Measurements from ENCODE around the gene SAMSN1. TPM values are rescaled to one million over a fixed set of nuclear protein-coding genes. Genes with fewer than 3 reads are reported as not detected.

The SAMSN1 gene
- polyA plus RNA-seq: 24.6 TPM

DNA sequence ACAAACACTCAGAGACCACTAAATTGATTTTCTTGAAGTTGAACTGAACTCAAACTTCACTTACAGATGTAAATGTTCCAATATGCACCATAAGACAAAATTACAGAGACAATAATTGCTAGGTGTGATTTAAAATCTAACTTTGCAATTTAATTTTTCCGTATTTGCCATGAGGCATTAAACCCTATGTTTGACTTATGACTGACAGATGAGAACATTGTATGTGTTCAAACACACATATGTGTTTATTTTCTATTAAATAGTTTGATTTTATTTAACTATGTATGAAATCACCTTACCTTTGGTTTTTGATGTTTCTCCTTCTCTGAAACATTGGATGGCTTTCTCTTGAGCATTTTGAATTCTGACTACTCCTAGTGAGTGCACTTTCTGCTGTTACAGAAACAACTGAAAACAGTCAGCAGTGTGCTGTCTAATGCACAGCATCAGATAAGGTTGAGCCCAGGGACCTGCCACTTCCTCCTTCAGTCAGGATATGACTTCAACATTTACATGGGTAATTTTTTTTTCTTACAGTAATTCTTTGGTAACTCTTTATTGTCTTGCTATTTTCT is at the start of gene SAMSN1:
Gene SAMSN1 (minus strand): TSS at position 410 of the 575 bp plus-strand sequence. CDS start 54 bp downstream, at position 356.
- peak within 1 kb of the TSS; percentile 78 to 97 (median 94) for H3K4me3 Mint-ChIP-seq
- no peaks in the 10 kb centered on the region for H3K27me3 Mint-ChIP-seq
- peak within 1 kb of the TSS; percentile 25 to 95 (median 74) for H3K27ac Mint-ChIP-seq
- peaks cover 26 to 48% (median 44%) of the 10 kb centered on the region in 3 donors for H3K4me1 Mint-ChIP-seq
- no peaks in the 10 kb centered on the region for H3K9me3 Mint-ChIP-seq
- peaks cover 1% of the 10 kb centered on the region for H3K36me3 Mint-ChIP-seq

DNA sequence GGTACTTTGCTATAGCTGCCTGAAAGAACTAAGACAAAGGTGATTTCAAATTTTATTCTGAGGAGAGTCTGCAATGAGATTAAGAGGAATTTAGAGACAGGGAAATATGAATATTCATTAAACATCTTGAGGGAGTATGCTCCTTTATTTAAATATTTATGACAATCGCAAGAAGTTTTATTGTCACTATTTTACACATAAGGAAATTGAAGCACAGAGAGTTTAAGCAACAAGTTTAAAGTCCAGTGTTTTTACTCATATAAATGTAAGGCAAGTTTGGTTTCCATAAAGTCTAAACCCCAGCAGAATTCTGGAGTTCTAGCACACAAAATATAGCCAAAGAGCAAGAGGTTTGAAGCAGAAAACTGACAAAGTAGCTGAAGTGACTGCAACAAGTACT is 49.3 kb upstream of the SAMSN1 start:
- Mint-ChIP-seq H3K4me1 (peaks cover 12 to 16% (median 13%) of the 10 kb centered on the region in 3 donors), H3K27me3 (no peaks in the 10 kb centered on the region), H3K27ac (no peak overlapping the region), H3K9me3 (peaks cover 0 to 11% (median 2%) of the 10 kb centered on the region in 3 donors), H3K4me3 (no peak overlapping the region), H3K36me3 (no peaks in the 10 kb centered on the region)

DNA sequence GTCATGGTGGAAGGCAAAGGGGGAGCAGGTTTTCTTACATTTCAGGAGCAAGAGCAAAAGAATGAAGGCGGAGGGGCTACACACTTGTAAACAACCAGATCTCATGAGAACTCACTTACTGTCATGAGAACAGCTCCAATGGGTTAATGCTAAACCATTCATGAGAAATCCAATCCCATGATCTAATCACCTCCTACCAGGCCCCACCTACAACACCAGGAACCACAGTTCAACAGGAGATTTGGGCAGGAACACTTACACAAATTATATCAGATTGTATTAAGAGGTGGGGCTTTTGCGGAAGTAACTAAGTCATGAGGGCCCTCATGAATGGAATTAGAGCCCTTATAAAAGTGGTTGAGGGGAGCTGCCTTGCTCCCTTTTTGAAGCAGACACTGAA is 48.9 kb upstream of the SAMSN1 start:
- no peaks in the 10 kb centered on the region for H3K27me3 Mint-ChIP-seq
- no peaks in the 10 kb centered on the region for H3K36me3 Mint-ChIP-seq
- no peak overlapping the region for H3K4me3 Mint-ChIP-seq
- H3K4me1 Mint-ChIP-seq: peaks cover 13 to 21% (median 16%) of the 10 kb centered on the region in 3 donors
- H3K27ac Mint-ChIP-seq: no peak overlapping the region
- peaks cover 0 to 11% (median 2%) of the 10 kb centered on the region in 3 donors for H3K9me3 Mint-ChIP-seq

DNA sequence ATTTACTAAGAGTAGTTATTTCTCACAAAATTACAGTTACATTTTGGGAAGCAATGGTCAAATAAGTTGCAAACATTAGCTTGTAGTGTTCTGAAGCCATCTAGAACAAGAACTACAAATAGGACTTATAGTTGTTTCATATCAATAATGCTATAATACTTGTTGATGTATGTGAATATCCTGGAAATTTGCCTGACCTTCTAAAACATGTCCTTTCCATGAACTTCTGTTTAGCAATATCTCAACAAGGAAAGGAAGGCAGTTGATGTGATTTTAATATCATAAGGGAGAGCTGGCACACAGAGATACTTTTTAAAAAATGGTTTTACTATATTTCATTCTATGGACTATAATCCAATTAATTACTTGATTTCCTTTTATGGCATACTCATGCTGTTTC is 47.1 kb upstream of the SAMSN1 start:
- peaks cover 0 to 16% (median 2%) of the 10 kb centered on the region in 3 donors for H3K9me3 Mint-ChIP-seq
- H3K27ac Mint-ChIP-seq: no peak overlapping the region
- peaks cover 19 to 27% (median 21%) of the 10 kb centered on the region in 3 donors for H3K4me1 Mint-ChIP-seq
- H3K4me3 Mint-ChIP-seq: no peak overlapping the region
- peaks cover 2% of the 10 kb centered on the region for H3K36me3 Mint-ChIP-seq
- no peaks in the 10 kb centered on the region for H3K27me3 Mint-ChIP-seq

DNA sequence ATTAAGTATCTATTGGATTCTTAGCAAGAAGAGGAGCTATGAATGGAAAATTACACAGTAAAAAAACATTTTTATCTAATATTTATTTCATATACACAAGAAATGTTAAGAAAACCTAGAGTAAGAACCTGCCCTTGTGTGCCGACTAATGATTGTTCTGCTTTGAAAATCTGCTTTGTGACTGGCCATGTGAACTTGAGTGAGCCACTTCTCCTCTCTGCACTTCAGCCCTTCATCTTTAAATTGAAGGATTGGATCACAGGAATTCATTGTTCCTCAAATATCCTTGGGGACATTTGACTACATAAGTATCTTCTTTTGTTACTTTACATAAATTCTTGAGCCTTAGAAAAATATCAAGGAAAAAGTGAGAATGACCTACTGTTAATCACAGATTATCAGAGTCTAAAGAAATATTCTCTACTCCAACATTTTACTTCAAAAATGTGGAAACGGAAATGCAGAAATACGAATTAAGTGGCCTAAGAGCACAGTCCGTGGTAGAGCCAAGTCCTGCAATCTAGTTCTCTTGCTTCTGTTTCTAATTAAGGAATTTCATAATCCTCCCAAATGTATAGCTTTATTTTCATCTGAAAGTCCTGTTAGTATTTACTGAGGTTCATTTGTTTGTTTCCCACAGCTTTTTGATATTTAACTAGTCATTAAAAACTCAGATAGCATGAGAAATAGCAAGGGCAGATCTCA is 46.3 kb upstream of the SAMSN1 start:
- Mint-ChIP-seq H3K27ac (no peak overlapping the region), H3K36me3 (peaks cover 2% of the 10 kb centered on the region), H3K27me3 (no peaks in the 10 kb centered on the region), H3K4me1 (peaks cover 19 to 27% (median 21%) of the 10 kb centered on the region in 3 donors), H3K4me3 (peak overlapping the region in 1 of 4 donors; percentile 55), H3K9me3 (peaks cover 0 to 16% (median 2%) of the 10 kb centered on the region in 3 donors)

DNA sequence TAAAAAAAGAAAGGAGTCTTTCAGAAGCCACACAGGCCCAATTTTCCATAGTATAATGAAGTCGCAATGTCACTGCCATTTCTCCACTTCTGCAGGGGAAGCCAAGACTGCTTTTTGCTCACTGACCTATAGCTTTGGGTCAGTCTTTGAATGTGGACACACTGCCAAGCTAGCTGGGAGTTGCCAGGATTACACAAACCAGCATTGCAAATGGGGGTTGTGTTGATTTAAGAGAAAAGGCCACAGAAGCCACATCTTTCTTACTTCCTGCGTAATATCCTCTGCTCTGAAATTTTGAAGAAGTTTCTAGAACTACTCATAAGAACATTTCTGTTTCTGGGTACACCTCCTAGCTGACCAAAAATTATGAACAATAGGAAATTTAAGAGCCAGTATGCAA is 45.8 kb upstream of the SAMSN1 start:
- Mint-ChIP-seq H3K36me3 (peaks cover 2% of the 10 kb centered on the region), H3K27me3 (no peaks in the 10 kb centered on the region), H3K4me1 (peaks cover 19 to 27% (median 21%) of the 10 kb centered on the region in 3 donors), H3K9me3 (peaks cover 0 to 14% (median 0%) of the 10 kb centered on the region in 3 donors), H3K4me3 (peak overlapping the region in 2 of 4 donors; percentile 1 to 42), H3K27ac (peak overlapping the region in 1 of 3 donors; percentile 34)

DNA sequence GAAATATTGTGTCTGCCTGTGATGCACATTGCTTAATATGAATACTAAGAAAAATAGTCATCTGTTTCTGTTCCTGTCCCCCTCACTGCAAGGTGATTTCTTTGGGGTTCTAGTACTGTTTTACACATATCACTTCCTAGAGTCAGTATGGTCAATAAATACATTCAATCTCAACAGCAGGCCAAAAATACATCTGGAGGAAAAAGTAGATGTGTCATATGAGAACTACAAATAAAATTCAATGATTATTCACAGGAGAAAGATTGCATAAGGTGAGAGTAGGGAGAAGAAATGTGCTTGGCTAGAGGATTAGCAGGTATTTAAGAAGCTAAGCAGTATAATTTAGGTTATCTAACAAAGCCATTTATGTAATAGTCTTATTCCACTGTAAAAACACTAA is 45.3 kb upstream of the SAMSN1 start:
- Mint-ChIP-seq H3K4me1 (peaks cover 19 to 27% (median 21%) of the 10 kb centered on the region in 3 donors), H3K27ac (peak overlapping the region in 2 of 3 donors; percentile 34 to 76), H3K27me3 (no peaks in the 10 kb centered on the region), H3K9me3 (peaks cover 0 to 9% (median 0%) of the 10 kb centered on the region in 3 donors), H3K4me3 (peak overlapping the region in 3 of 4 donors; percentile 1 to 25 (median 1)), H3K36me3 (peaks cover 2% of the 10 kb centered on the region)

DNA sequence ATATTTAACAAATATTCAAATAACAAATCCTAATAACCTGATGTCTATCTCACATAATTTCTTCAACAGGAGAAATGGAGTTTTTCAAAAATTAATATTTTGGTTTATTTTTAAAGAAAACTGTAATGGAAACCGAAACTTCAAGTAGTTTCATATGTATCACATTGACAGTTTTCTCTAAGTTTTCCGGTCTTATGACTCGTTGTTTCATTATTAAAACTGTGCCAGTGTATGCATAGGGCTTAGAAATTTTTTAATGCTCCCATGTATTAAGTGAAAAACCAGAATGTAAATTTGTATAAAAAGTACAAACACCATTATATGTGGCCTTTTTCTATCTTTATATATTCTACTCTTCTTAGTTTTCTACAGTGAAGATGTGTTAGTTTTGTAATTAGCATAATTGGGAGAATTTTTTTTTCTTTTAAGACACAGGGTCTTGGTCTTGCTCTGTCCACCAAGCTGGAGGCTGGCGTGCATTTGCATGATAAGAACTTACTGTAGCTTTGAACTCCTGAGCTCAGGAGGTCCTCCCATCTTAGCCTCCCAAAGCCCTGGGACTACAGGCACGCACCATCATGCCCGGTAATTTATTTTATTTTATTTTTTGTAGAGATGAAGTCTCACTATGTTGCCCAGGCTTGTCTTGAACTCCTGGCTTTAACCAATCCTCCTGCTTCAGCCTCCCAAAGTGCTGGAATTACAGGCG is 43.9 kb upstream of the SAMSN1 start:
- Mint-ChIP-seq H3K4me3 (peak overlapping the region; percentile 29 to 87 (median 71)), H3K4me1 (peaks cover 17 to 27% (median 21%) of the 10 kb centered on the region in 3 donors), H3K9me3 (peaks cover 0 to 9% (median 0%) of the 10 kb centered on the region in 3 donors), H3K27me3 (no peaks in the 10 kb centered on the region), H3K27ac (peak overlapping the region; percentile 71 to 81 (median 75)), H3K36me3 (peaks cover 2% of the 10 kb centered on the region)

DNA sequence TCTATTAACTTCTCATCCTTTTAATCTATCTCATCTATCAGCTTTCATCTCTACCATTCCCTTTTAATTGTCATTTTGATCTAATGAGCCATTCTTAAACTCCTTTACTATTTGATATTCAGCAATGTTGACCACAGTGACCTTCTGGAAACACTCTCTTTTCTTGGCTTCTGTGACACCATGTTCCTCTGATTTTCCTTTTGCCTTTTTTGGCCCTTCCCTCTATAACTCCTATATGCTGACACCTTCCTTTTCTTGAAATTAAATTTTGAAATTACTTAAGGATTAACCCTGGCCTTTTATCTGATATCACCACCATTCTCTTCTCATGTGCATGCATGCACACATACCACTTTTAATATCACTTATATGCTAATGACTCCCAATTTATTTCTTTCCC is 41.2 kb upstream of the SAMSN1 start:
- Mint-ChIP-seq H3K4me3 (no peak overlapping the region), H3K36me3 (peaks cover 2% of the 10 kb centered on the region), H3K27me3 (no peaks in the 10 kb centered on the region), H3K9me3 (peaks cover 0 to 4% (median 0%) of the 10 kb centered on the region in 3 donors), H3K4me1 (peaks cover 16 to 23% (median 20%) of the 10 kb centered on the region in 3 donors), H3K27ac (no peak overlapping the region)

DNA sequence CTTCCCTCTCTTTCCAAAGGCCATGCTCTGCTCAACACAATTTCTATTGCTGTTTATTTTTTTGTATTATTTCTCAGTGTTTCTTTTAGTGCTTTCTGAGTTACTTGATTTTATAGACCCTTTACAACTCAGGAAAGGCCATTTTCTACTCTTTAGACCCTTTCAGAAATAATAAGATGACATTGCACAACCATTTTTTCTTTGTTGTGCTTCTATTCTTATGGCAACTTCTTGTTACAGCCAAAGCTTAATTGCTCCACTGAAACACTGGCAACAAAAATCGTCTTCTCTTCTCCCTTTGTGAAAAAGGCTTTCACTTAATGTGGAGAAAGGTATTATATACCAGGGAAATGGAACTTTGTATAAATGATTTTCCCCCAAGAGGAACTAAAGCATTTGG is 39.0 kb upstream of the SAMSN1 start:
- H3K27me3 Mint-ChIP-seq: no peaks in the 10 kb centered on the region
- H3K4me3 Mint-ChIP-seq: no peak overlapping the region
- H3K27ac Mint-ChIP-seq: no peak overlapping the region
- peaks cover 0 to 4% (median 0%) of the 10 kb centered on the region in 3 donors for H3K9me3 Mint-ChIP-seq
- peaks cover 7 to 12% (median 7%) of the 10 kb centered on the region in 3 donors for H3K4me1 Mint-ChIP-seq
- H3K36me3 Mint-ChIP-seq: peaks cover 2% of the 10 kb centered on the region

DNA sequence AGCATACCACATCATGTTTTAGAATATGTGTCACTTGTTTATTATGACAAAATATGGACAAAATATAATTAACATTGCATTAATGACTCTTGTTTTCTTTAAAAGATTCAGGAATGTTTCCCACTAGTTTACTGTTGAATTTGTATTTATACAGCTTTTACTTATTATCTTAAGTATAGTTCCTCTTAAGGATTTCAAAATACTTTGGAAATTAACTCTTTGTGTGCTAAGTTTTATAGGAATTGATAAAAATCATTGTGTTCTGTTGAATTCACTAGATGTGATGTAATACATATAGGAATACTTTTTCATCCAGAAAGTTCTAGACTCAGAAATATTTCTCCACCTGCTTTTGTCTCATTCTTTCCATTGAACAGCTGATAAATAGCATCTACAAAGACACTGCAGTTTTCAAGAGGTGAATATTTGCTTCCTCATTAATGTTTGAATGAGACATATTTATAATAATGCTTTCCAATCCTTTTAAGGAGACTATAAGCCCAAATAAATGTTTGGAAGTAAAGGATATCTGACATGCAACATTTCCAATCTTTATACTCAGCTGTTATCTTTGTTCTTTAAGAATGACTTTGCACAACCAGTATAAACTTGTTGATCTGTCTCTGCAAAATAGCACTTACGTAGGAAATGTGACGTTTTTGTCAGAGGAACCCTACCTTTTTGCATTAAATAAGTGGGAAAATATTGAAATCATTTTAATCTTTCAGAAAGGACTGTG is 38.4 kb upstream of the SAMSN1 start:
- H3K4me1 Mint-ChIP-seq: peaks cover 1 to 8% (median 1%) of the 10 kb centered on the region in 3 donors
- peaks cover 0 to 4% (median 0%) of the 10 kb centered on the region in 3 donors for H3K9me3 Mint-ChIP-seq
- H3K36me3 Mint-ChIP-seq: peaks cover 2% of the 10 kb centered on the region
- H3K27me3 Mint-ChIP-seq: no peaks in the 10 kb centered on the region
- no peak overlapping the region for H3K4me3 Mint-ChIP-seq
- H3K27ac Mint-ChIP-seq: no peak overlapping the region

DNA sequence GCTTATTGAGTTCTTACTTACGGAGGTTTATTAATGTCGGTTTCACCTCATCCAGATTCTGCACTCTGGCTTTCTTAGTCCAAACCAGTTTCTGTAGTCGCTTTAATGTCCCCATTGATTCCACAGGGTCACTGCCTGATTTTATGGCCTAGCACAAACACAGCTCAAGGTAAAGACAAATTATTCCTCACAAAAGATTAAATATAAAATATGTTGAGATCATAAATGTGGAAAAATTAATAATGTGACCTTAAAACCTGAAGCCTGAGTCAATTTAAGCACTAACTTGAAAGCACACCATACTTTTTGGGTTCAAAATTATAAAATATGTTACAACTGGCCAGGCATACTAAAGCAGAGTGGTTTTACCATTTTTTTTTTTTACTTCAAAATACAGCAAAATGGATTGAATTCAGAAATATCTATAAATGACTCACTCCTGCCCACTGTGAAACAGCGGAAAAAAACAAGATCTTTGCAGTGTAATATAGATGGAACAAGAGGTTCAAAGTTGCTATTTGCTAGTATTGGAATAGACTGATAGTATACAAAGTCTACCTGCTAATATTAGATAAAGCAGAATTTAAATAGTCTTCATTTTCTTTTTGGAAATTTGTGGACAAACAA is 37.6 kb upstream of the SAMSN1 start:
- no peak overlapping the region for H3K27ac Mint-ChIP-seq

DNA sequence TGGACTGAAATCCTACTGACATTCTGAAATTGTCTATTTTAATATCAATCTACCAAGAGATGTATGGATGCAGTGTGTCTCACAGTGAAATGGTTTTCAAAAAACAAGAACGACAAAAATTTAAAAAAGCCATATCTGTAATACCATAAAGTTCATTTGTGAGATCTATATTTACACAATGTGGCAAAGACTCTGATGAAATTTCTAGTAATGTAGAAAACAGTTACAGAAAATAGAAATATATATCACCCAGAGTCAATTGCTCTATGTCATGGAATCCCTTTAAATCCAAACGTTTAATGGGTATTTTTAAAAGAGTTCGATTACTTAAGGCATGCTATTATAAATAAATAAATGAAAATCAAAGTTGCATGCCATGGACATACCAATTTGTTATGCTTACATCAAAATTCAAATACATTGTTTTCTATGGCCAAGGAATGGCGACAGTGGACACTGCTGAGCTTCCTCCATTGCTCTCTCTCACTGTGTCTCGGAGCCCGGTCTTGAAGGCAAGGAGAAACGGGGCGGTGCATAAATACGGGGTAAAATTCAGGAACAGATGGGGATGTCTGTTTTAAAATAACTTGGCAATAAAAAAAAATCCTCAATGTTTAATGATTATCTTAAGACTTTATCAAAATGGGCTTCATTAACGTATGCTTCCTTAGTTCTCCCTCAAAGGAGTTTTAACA is 37.0 kb upstream of the SAMSN1 start:
- Mint-ChIP-seq H3K4me1 (peaks cover 0 to 9% (median 0%) of the 10 kb centered on the region in 3 donors), H3K9me3 (no peaks in the 10 kb centered on the region), H3K27me3 (no peaks in the 10 kb centered on the region), H3K4me3 (no peak overlapping the region), H3K27ac (no peak overlapping the region), H3K36me3 (no peaks in the 10 kb centered on the region)

More for the DNA sequence above, 37.6 kb upstream of the SAMSN1 start:
- peaks cover 2% of the 10 kb centered on the region for H3K36me3 Mint-ChIP-seq
- peaks cover 0 to 4% (median 0%) of the 10 kb centered on the region in 3 donors for H3K9me3 Mint-ChIP-seq
- H3K4me3 Mint-ChIP-seq: no peak overlapping the region
- H3K4me1 Mint-ChIP-seq: peaks cover 0 to 7% (median 0%) of the 10 kb centered on the region in 3 donors
- no peaks in the 10 kb centered on the region for H3K27me3 Mint-ChIP-seq
